Measurements from ENCODE around the gene SLC29A1. TPM values are rescaled to one million over a fixed set of nuclear protein-coding genes. Genes with fewer than 3 reads are reported as not detected.

SLC29A1 gene
- total and polyA plus RNA-seq, 5 experiments from 2014 or later = 1.3 to 2.6 (median 2.3) TPM

DNA sequence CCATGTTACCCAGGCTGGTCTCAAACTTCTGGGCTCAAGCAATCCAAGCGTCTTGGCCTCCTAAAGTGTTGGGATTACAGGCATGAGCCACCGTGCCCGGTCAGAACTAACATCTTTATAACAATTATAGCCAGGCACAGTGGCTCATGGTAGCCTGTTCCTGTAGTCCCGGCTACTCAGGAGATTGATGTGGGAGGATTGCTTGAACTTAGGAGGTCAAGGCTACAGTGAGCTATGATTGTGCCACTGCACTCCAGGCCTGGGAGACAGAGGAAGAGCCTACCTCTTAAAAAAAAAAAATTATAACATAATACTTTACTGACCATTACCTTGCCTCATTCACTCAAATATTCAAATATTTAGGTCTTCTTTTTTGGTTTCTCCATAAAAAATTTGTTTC, 23.5 kb upstream of the SLC29A1 start:
- DNase-seq = no peak
- H3K27me3 Mint-ChIP-seq = peaks cover 2 to 8% (median 3%) of the 10 kb centered on the region in 5 donors
- H3K9me3 Mint-ChIP-seq = no peaks in the 10 kb centered on the region
- ATAC-seq = no peak
- no peak overlapping the region for H3K4me3 Mint-ChIP-seq
- H3K36me3 Mint-ChIP-seq = no peaks in the 10 kb centered on the region
- POLR2A ChIA-PET = no interaction called here
- no peaks in the 10 kb centered on the region for H3K4me1 Mint-ChIP-seq
- no peak overlapping the region for H3K27ac Mint-ChIP-seq

DNA sequence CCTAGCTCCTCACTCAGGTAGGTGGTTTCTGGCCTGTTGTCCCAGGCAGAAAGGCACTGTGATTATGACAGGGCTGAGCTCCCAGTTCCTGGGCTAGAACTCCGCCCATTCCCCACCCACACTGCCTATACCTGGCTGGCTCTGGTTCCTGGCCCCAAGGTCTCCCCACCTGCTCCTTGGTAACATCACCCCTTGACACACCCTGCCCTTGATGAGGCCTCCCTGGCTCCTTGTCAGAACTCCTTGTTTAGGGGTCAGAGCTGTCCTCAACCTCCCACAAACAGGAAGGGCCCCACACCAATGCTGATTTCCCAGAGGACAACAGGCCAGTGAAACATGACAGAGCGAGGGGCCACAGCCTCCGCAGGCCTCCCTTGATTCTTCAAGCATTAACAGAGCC, 22.2 kb upstream of the SLC29A1 start:
- Mint-ChIP-seq H3K27me3 (peaks cover 0 to 8% (median 3%) of the 10 kb centered on the region in 5 donors), H3K27ac (no peak overlapping the region), H3K4me1 (no peaks in the 10 kb centered on the region), H3K4me3 (no peak overlapping the region), H3K36me3 (no peaks in the 10 kb centered on the region), H3K9me3 (no peaks in the 10 kb centered on the region)
- ATAC-seq = no peak
- DNase-seq = no peak
- POLR2A ChIA-PET = no interaction called here

DNA sequence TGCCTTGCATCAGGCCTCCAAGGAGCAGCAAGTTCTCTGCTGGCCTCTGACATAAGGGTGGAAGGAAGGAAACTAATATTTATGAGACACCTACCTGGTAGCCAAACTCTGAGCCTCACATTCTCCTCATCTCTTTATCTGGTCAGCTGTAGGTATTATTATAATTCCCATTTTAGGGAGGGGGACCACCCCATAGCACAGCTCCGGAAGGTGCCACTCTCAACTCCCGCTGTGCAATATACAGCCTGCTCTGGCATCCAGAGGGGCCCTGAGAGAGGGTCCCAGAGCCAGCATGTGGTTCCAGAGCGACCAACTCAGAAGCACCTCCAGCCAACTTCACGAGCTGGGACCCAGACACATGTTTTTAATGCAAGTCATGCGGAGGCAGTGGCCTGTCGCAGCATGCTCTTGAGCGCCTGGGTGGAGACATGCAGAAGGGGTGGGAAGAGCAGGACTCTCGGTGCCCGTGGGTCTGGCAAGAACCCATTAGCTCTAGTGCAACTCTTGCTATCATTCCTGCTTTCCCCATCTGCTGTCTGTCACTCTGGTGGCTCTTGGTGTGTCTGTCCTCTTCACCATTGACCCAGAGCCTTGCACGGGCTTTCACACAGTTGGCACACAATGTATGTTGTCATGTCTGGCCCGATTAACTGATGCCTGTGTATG, 21.6 kb upstream of the SLC29A1 start:
- H3K4me1 Mint-ChIP-seq = no peaks in the 10 kb centered on the region
- ATAC-seq (no peak), DNase-seq (no peak)
- H3K4me3 Mint-ChIP-seq = no peak overlapping the region
- no peaks in the 10 kb centered on the region for H3K9me3 Mint-ChIP-seq
- POLR2A ChIA-PET = no interaction called here
- peak overlapping the region in 1 of 10 donors; percentile 14 for H3K27ac Mint-ChIP-seq
- H3K27me3 Mint-ChIP-seq = peaks cover 0 to 8% (median 3%) of the 10 kb centered on the region in 5 donors
- no peaks in the 10 kb centered on the region for H3K36me3 Mint-ChIP-seq

DNA sequence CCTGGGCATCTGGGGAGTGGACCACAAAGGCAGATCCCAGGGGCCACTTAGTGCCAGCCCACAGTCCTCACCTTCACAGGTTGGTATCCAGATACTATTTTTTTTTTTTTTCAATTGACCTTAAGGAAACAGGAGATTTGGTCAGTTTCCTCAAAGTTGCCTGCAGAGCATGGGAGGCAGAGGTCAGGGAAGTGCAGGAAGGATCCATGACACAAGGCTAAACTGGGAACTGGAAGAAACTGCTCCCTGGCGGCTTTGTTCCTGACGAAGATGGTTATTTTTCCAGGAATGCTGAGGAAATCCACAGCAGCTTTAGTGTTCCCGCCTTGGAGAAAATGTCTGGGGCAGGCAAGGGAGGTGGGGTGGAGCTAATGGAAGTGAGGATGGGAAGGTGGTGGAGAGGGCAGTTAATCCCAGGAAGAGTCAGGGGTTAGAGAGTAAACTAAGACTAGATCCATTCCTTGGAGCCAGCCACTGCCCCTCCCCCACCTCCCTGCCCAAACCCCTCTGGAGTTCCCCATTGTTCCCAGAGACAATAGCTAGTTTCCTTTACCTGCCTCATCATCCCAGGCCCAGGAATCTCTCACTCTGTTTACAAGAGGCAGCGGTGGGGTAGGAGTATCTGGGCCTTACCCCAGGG, 20.9 kb upstream of the SLC29A1 start:
- H3K27ac Mint-ChIP-seq = no peak overlapping the region
- DNase-seq = no peak
- no peak overlapping the region for H3K4me3 Mint-ChIP-seq
- ATAC-seq = no peak
- POLR2A ChIA-PET = interaction anchor here (1.3 kb wide), 1 partner anchor 11 kb away, joined by 3 read pairs; no protein-coding TSS in a partner anchor
- H3K4me1 Mint-ChIP-seq = no peaks in the 10 kb centered on the region
- no peaks in the 10 kb centered on the region for H3K36me3 Mint-ChIP-seq
- peaks cover 0 to 8% (median 3%) of the 10 kb centered on the region in 5 donors for H3K27me3 Mint-ChIP-seq
- no peaks in the 10 kb centered on the region for H3K9me3 Mint-ChIP-seq

DNA sequence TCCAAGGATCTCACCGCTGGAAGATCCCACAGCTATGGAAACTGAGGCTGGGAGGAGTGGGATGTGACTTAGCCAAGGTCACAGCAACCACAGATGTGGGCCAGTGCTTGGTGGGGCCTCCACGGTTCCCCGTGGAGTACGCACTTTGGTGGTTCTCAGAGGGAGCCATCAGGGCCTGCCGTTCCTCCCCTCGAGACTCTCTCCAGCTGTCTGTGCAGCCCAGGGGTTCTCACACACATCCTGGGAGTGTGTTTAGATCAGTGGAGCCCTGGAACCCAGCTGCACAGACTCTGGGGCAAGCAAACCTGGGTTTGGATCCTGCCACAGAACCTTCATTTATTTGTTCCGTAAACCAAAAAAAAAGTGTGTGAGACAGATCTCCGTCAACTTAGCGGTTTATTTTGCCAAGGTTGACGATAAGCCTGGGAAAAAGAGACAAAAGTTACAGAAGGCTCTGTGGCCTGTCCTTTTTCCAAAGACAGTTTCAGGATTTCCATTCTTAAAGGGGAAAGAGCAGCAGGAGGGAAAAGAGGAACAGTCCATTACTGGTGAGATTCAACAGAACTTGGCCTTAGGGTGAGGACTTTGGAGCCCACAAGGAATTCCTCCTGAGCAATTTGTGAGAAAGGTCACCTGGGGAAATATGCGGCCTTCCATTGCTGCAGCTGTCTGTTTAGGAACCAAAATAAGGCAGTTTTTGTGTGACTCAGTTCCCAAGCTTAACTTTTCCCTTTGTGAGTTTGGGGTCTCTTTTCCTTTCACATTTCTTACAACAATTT, 20.2 kb upstream of the SLC29A1 start:
- no peaks in the 10 kb centered on the region for H3K4me1 Mint-ChIP-seq
- no peak overlapping the region for H3K4me3 Mint-ChIP-seq
- ATAC-seq (no peak), DNase-seq (no peak)
- H3K9me3 Mint-ChIP-seq = no peaks in the 10 kb centered on the region
- no peaks in the 10 kb centered on the region for H3K36me3 Mint-ChIP-seq
- POLR2A ChIA-PET = interaction anchor here (1.3 kb wide), 1 partner anchor 11 kb away, joined by 3 read pairs; no protein-coding TSS in a partner anchor
- H3K27me3 Mint-ChIP-seq = peaks cover 0 to 8% (median 3%) of the 10 kb centered on the region in 5 donors
- peak overlapping the region in 1 of 10 donors; percentile 13 for H3K27ac Mint-ChIP-seq

DNA sequence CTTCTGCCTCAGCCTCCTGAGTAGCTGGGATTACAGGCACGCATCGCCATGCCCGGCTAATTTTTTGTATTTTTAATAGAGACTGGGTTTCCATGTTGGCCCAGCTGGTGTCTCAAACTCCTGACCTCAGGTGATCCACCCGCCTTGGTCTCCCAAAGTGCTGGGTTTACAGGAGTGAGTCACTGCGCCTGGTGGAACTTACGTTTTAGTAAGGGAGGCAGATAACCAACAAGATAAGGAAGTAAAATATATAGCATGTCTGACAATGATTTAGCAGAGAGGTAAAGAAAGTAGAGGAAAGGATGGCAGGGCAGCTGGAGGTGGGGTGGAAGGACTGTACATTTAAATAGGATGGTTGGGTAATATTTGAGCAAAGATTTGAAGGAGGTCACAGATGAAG, 19.4 kb upstream of the SLC29A1 start:
- H3K27me3 Mint-ChIP-seq = peaks cover 0 to 8% (median 3%) of the 10 kb centered on the region in 5 donors
- POLR2A ChIA-PET = no interaction called here
- DNase-seq = no peak
- H3K4me3 Mint-ChIP-seq = no peak overlapping the region
- no peaks in the 10 kb centered on the region for H3K36me3 Mint-ChIP-seq
- no peaks in the 10 kb centered on the region for H3K9me3 Mint-ChIP-seq
- H3K27ac Mint-ChIP-seq = no peak overlapping the region
- ATAC-seq = no peak
- H3K4me1 Mint-ChIP-seq = no peaks in the 10 kb centered on the region

DNA sequence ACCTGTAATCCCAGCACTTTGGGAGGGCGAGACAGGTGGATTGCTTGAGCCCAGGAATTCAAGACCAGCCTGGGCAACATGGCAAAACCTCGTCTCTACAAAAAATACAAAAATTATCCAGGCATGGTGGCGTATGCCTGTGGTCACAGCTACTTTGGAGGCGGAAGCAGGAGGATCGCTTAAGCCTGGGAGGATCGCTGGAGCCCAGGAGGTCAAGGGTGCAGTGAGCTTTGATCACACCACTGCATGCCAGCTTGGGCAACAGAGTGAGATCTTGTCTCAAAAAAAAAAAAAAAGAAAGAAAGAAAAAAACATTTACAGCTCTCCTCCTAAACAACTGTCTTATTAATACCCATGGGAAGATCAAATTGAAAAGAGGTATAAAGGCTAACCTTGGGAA, 15.4 kb upstream of the SLC29A1 start:
- Mint-ChIP-seq H3K9me3 (no peaks in the 10 kb centered on the region), H3K27ac (no peak overlapping the region), H3K4me1 (no peaks in the 10 kb centered on the region), H3K36me3 (no peaks in the 10 kb centered on the region), H3K27me3 (peaks cover 0 to 3% (median 0%) of the 10 kb centered on the region in 5 donors), H3K4me3 (no peak overlapping the region)
- no peak for DNase-seq
- no peak for ATAC-seq
- POLR2A ChIA-PET = no interaction called here

DNA sequence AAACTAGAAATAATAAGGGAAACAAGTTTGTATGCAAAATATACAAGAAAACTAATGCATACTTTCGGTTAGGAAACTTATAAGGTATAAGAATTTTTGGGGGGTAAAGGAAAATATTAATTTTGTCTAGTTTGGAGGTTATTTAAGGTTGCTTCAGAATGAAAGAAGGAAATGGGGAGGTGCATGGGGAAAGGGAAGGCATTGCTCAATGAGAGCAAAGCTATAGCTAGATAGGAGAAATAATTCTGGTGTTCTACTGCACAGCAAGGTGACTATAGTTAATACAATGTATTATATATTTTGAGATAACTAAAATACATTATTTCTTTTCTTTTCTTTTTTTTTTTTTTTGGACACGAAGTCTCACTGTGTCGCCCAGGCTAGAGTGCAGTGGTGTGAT, 12.1 kb upstream of the SLC29A1 start:
- Mint-ChIP-seq H3K4me1 (no peaks in the 10 kb centered on the region), H3K27me3 (peaks cover 0 to 4% (median 3%) of the 10 kb centered on the region in 5 donors), H3K36me3 (no peaks in the 10 kb centered on the region), H3K4me3 (no peak overlapping the region), H3K9me3 (no peaks in the 10 kb centered on the region), H3K27ac (no peak overlapping the region)
- no peak for DNase-seq
- ATAC-seq = no peak
- POLR2A ChIA-PET = no interaction called here

DNA sequence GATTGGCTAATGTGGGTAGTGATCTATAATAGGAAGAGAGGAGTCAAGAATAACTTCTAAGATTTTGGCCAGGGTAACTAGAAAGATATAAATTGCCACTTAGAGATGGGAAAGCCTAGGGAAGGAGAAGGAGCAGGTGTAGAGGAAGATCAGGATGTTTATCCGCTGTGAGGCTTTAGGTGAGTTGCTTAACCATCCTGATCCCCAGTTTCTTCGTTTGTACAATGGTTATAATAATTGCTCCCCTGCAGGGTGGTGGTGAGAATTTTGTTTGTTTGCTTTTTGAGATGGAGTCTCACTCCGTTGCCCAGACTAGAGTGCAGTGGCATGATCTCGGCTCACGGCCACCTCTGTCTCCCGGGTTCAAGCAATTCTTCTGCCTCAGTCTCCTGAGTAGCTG, 9.1 kb upstream of the SLC29A1 start:
- Mint-ChIP-seq H3K36me3 (no peaks in the 10 kb centered on the region), H3K4me3 (no peak overlapping the region), H3K4me1 (peaks cover 0 to 10% (median 7%) of the 10 kb centered on the region in 4 donors), H3K9me3 (no peaks in the 10 kb centered on the region), H3K27ac (no peak overlapping the region), H3K27me3 (peaks cover 0 to 7% (median 4%) of the 10 kb centered on the region in 5 donors)
- ATAC-seq (no peak), DNase-seq (no peak)
- POLR2A ChIA-PET = interaction anchor here (0.9 kb wide), 1 partner anchor 11 kb away, joined by 3 read pairs; no protein-coding TSS in a partner anchor

DNA sequence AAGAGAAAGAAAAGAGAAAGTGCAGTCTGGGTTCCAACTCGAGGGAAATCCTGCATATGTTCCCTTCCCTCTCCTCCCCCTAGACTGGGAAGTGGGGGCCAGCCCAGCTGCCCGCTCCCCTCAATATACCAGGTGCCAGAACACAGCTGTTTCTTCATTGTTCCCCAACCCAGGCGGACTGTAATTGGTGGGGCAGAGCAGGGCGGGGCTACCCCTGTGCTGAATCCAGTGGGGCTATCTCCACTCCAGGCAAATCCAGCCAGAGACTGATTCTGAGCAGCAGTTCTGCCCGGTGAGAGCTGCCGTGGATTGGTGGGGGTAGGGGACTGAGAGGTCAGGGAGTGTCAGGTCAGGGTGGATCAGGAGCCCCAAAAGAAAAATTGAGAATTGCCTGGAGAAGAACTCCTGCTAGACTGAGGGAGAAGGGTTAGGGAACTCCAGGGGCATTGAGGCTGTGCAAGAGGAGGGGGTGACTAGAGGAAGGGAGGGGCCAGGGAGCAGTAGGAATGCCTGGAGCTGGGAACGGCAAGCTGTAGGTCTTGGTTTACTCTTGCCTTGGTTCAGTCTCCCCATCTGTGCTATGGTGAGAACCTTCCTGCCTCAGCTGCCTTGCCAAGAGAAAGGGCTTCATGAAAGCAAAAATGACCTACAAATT, 6.6 kb upstream of the SLC29A1 start, which contains the start of gene MYMX:
TSS of gene MYMX (plus strand) at position 250 of the 655 bp plus-strand sequence. CDS start 546 bp downstream, outside the sequence.
- Mint-ChIP-seq H3K36me3 (no peaks in the 10 kb centered on the region), H3K9me3 (no peaks in the 10 kb centered on the region), H3K27me3 (peaks cover 0 to 7% (median 4%) of the 10 kb centered on the region in 5 donors), H3K27ac (no peak within 1 kb of the TSS), H3K4me3 (no peak within 1 kb of the TSS), H3K4me1 (peaks cover 5 to 26% (median 18%) of the 10 kb centered on the region in 4 donors)
- POLR2A ChIA-PET = interaction anchor here (0.7 kb wide), 1 partner anchor 39 kb away, joined by 4 read pairs; no protein-coding TSS in a partner anchor
- no peak for DNase-seq
- ATAC-seq = no peak

DNA sequence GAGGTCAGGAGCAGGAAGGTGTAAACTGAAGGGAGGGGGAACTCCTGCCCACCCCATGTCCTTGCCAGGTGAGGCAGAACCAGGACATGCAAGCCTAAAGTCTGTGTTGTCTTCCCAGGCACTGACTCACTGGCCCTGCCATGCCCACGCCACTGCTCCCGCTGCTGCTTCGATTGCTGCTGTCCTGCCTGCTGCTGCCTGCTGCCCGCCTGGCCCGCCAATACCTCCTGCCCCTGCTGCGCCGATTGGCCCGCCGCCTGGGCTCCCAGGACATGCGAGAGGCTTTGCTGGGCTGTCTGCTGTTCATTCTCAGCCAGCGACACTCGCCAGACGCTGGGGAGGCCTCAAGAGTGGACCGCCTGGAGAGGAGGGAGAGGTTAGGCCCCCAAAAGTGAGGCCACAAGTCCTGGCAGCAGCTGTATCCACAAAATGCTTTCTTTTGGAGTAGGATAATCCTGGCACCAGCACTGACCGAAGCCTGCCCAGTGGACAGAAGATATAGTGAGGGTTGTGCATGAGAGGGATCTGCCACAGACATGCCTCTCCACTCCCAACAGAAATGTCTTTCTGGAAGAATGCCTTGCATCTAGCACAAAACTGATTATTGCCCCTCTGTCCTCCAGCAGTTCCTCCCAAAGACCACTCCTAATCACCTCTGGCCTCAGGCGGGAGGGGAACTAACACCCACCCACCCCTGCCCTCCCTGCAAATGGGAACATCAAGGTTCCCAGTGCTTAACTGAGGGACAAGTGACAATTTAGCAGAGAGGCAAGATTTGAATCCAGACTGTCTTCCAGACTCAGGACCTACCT, 5.9 kb upstream of the SLC29A1 start:
- no peaks in the 10 kb centered on the region for H3K36me3 Mint-ChIP-seq
- ATAC-seq = no peak
- H3K4me1 Mint-ChIP-seq = peaks cover 5 to 27% (median 20%) of the 10 kb centered on the region in 4 donors
- no peak overlapping the region for H3K27ac Mint-ChIP-seq
- H3K9me3 Mint-ChIP-seq = no peaks in the 10 kb centered on the region
- H3K27me3 Mint-ChIP-seq = peaks cover 0 to 7% (median 2%) of the 10 kb centered on the region in 5 donors
- POLR2A ChIA-PET = no interaction called here
- no peak for DNase-seq
- H3K4me3 Mint-ChIP-seq = no peak overlapping the region
